ENCODE measurements around the gene CASP8AP2. TPM values are rescaled to one million over a fixed set of nuclear protein-coding genes. Genes with fewer than 3 reads are reported as not detected.
A peak's percentile ranks its signal among the peaks of the same experiment; 100 is the strongest.

The CASP8AP2 gene
- total RNA-seq, 4 donors from 2014 or later, result 7.8 to 14.2 (median 11.6) TPM

DNA sequence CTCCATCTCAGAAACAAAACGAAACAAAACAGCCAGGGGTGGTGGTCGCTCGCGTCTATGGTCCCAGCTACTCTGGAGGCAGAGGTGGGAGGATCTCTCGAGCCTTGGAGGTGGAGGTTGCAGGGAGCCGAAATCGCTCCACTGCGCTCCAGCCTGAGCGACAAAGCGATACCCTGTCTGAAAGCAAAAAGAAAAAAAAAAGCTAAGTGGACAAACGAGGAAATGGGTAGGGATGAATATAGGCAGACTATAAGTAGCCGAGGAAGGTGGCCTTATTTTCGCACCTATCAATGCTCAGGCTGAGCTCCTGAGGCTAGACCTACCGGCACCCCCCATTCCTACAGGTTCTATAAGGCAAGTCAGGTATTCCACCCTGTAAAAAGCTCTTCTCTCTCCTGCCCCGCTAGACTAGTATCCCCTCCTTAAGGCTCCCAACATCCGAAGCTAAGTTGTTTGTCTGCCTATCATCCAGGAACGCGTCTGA, 650 bp upstream of the CASP8AP2 start:
- peak overlapping the region; percentile 81 to 89 (median 84) for H3K27ac ChIP-seq
- peak; percentile 40 to 47 for ATAC-seq
- peaks cover 0 to 25% of the 10 kb centered on the region in 2 donors for H3K36me3 ChIP-seq
- intact Hi-C loops (cut with DNase I; ENCODE audit: low total_unique reads), result loop anchor here (1.0 to 5.0 kb wide), 2 partner anchors 10 to 468 kb away; partner anchors contain the start of genes BACH2 and MDN1
- H3K4me1 ChIP-seq, result peaks cover 11 to 18% of the 10 kb centered on the region in 2 donors
- no peaks in the 10 kb centered on the region for H3K27me3 ChIP-seq
- no peaks in the 10 kb centered on the region for H3K9me3 ChIP-seq
- H3K4me3 ChIP-seq, result peak overlapping the region; percentile 56 to 98 (median 88)
- in situ Hi-C loops (cut with MboI; ENCODE audit: low sequenced_read_pairs in 4 of 4), result no loop called here
- no peak for DNase-seq
- no peak for TF ChIP-seq CTCF (IDR thresholded peaks at IDR 0.05 in 4 of 5, conservative IDR thresholded peaks at IDR 0.05 in 1 of 5)

GRCh38 chr6:89830170-89830809, 610 bp downstream of the CASP8AP2 start:
- H3K9me3 ChIP-seq, result no peaks in the 10 kb centered on the region
- ATAC-seq (no peak), DNase-seq (no peak)
- peaks cover 11 to 18% of the 10 kb centered on the region in 2 donors for H3K4me1 ChIP-seq
- peak overlapping the region; percentile 64 to 98 (median 88) for H3K4me3 ChIP-seq
- H3K36me3 ChIP-seq, result peaks cover 0 to 25% of the 10 kb centered on the region in 2 donors
- H3K27me3 ChIP-seq, result no peaks in the 10 kb centered on the region
- in situ Hi-C loops (cut with MboI; ENCODE audit: low sequenced_read_pairs in 4 of 4), result no loop called here
- TF ChIP-seq CTCF (IDR thresholded peaks at IDR 0.05 in 4 of 5, conservative IDR thresholded peaks at IDR 0.05 in 1 of 5) (no peak), POLR2A (IDR thresholded peaks at IDR 0.05) (no peak)
- H3K27ac ChIP-seq, result peak overlapping the region; percentile 81 to 89 (median 84)
- intact Hi-C loops (cut with DNase I; ENCODE audit: low total_unique reads), result loop anchor here (10.0 kb wide), 1 partner anchor 865 kb away; the partner anchor contains the start of gene RNGTT

DNA sequence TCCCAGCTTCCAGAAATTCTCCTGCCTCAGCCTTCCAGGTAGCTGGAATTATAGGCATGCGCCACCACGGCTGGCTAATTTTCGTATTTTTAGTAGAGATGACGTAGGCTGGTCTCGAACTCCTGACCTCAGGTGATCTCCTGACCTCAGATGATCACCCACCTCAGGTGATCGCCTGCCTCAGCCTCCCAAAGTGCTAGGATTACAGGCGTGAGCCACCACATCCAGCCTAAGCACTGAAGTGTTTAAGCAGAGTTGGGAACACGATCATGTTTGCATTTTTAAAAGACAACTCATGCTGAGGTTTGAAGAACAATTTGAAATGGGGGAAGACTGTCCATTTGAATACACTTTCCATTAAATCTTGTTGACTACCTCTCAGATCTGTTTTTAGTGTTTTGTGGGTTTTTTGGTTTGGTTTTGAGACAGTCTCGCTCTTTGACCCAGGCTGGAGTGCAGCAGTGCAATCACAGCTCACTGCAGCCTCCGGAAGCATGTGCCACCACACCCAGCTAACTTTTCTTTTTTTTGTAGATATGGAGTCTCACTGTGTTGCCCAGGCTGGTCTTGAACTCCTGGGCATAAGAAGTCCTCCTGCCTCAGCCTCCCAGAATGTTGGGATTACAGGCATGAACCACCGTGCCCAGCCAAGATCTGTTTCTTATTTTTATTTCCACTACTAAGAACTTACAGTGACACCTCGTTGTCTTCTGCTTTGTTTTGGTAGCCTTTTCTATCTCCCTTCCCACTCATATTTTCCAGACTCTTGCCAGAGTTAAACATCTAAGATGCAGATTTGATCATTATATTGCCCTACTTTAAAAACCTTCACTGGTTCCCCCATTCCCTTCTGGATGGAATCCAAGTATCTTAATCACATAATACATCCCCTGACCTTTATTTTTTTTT, 5.5 kb downstream of the CASP8AP2 start:
- TF ChIP-seq POLR2A (IDR thresholded peaks at IDR 0.05), result no peak
- TF ChIP-seq CTCF (IDR thresholded peaks at IDR 0.05 in 4 of 5, conservative IDR thresholded peaks at IDR 0.05 in 1 of 5), result no peak
- intact Hi-C loops (cut with DNase I; ENCODE audit: low total_unique reads), result loop anchor here (10.0 kb wide), 1 partner anchor 870 kb away; the partner anchor contains the start of gene RNGTT
- no peak for ATAC-seq
- H3K4me1 ChIP-seq, result peaks cover 7 to 10% of the 10 kb centered on the region in 2 donors
- no peak for DNase-seq
- H3K36me3 ChIP-seq, result peaks cover 0 to 25% of the 10 kb centered on the region in 2 donors
- in situ Hi-C loops (cut with MboI; ENCODE audit: low sequenced_read_pairs in 4 of 4), result no loop called here
- H3K4me3 ChIP-seq, result no peak overlapping the region
- H3K9me3 ChIP-seq, result no peaks in the 10 kb centered on the region
- no peaks in the 10 kb centered on the region for H3K27me3 ChIP-seq
- no peak overlapping the region for H3K27ac ChIP-seq

DNA sequence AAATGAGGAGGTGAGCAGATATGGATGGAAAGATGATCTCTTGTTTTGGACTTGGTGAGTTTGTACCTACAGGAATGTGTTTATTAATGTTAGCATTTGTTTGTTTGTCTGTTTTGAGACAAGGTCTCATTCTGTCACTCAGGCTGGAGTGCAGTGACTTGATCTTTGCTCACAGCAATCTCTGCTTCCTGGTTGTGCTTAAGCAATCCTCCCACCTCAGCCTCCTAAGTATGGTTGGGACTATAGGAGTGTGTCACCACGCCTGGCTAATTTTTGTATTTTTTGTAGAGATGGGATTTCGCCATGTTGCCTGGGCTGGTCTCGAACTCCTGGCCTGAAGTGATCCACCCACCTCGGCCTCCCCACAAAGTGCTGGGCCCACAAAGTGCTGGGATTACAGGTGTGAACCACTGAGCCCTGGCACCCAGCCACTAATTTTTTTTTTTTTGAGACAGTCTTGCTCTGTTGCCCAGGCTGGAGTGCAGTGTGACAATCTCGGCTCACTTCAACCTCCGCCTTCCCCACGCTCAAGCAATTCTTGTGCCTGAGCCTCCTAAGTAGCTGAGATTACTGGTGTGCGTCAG, 7.1 kb downstream of the CASP8AP2 start:
- Histone ChIP-seq H3K27me3 (no peaks in the 10 kb centered on the region), H3K36me3 (peaks cover 0 to 18% of the 10 kb centered on the region in 2 donors), H3K4me3 (no peak overlapping the region)

More for the DNA sequence above, 7.1 kb downstream of the CASP8AP2 start:
- no peaks in the 10 kb centered on the region for H3K9me3 ChIP-seq
- H3K4me1 ChIP-seq, result no peaks in the 10 kb centered on the region
- no peak for TF ChIP-seq POLR2A (IDR thresholded peaks at IDR 0.05)
- TF ChIP-seq CTCF (IDR thresholded peaks at IDR 0.05 in 4 of 5, conservative IDR thresholded peaks at IDR 0.05 in 1 of 5), result no peak
- in situ Hi-C loops (cut with MboI; ENCODE audit: low sequenced_read_pairs in 4 of 4) (no loop called here), intact Hi-C loops (cut with DNase I; ENCODE audit: low total_unique reads) (loop anchor here (10.0 kb wide), 1 partner anchor 872 kb away; the partner anchor contains the start of gene RNGTT)
- DNase-seq, result no peak
- no peak overlapping the region for H3K27ac ChIP-seq
- no peak for ATAC-seq
